Gastrocnemius medialis (tissue), 4 donors: ENCODE data around the gene AHCTF1. TPM values are rescaled to one million over a fixed set of nuclear protein-coding genes. Genes with fewer than 3 reads are reported as not detected.
"Not testable (repeated sequence)": the region's sequence is repeated elsewhere in the genome, so short reads cannot be mapped to it uniquely, and the experiment has no call there.

ENCODE experiments used
- ATAC-seq, 2 donors: fragments of 150-250 bp; one replicate each; pipeline ENCODE4 v1.9.1; 2016
- DNase-seq, 2 donors: peaks; one replicate each; pipeline ENCODE4 v3.0.0-alpha.2; 2019
- H3K27ac ChIP-seq, 4 donors: fragments of 200-600 bp; sonication (generic); 1 replicate in 1 of 4; 2 replicates in 3 of 4; pipeline ENCODE4 v1.5.1; 2016 to 2018; ENCODE audit warnings: mild to moderate bottlenecking in 2 of 4, moderate library complexity in 1 of 4
- H3K27me3 ChIP-seq, 3 donors: fragments of 200-600 bp; sonication (generic) in 2 of 3; 1 replicate in 1 of 3; 2 replicates in 2 of 3; pipeline versions ENCODE4 v1.5.1 to v1.6.0; 2016 to 2019; ENCODE audit warnings: mild to moderate bottlenecking in 1 of 3, moderate library complexity in 1 of 3
- H3K36me3 ChIP-seq, 2 donors: fragments of 200-600 bp; sonication (generic) in 1 of 2; one replicate each; pipeline ENCODE4 v1.5.1; 2017 to 2018
- H3K4me1 ChIP-seq, 2 donors: fragments of 200-600 bp; sonication (generic) in 1 of 2; one replicate each; pipeline ENCODE4 v1.5.1; 2016 to 2017; ENCODE audit warnings: mild to moderate bottlenecking in 2 of 2
- H3K4me3 ChIP-seq, 4 donors: fragments of 200-600 bp; sonication (generic) in 3 of 4; 1 replicate in 1 of 4; 2 replicates in 3 of 4; pipeline ENCODE4 v1.5.1; 2016 to 2019; ENCODE audit warnings: mild to moderate bottlenecking in 2 of 4
- H3K9me3 ChIP-seq, 3 donors: fragments of 200-600 bp; sonication (generic) in 2 of 3; 1 replicate in 1 of 3; 2 replicates in 2 of 3; pipeline ENCODE4 v1.5.1; 2016 to 2019
- CTCF ChIP-seq, 5 experiments: fragments of 450-650 bp in 3 of 5; fragments of 200-600 bp in 2 of 5; sonication (generic) in 2 of 5; IDR thresholded peaks in 4 of 5; conservative IDR thresholded peaks in 1 of 5; 1 replicate in 4 of 5; 2 replicates in 1 of 5; pipeline ENCODE4 v1.5.1; 2016 to 2019; ENCODE audit warnings: antibody characterized with exemption in 5 of 5, mild to moderate bottlenecking in 3 of 5, moderate library complexity in 3 of 5
- POLR2A ChIP-seq, 2 donors: fragments of 450-650 bp; IDR thresholded peaks; one replicate each; pipeline ENCODE4 v1.6.1; 2017; ENCODE audit warnings: antibody characterized with exemption in 2 of 2, mild to moderate bottlenecking in 2 of 2, moderate library complexity in 2 of 2
- in situ Hi-C, 4 donors: fragments of 200-750 bp; cut with MboI; loops; one replicate each; pipeline versions ENCODE4 v1.15.0 to v1.8.0; 2017; ENCODE audit warnings: low sequenced_read_pairs in 4 of 4
- intact Hi-C: fragments of 100-400 bp; cut with DNase I; formaldehyde crosslinking; loops from one replicate; pipeline ENCODE4 v1.15.1; 2023; ENCODE audit warnings: low total_unique reads
- total RNA-seq, 4 donors: library from RNA; depleted of rRNA; stranded (reverse); fragments of >200 nt; gene quantifications; one replicate each; pipeline versions ENCODE4 v1.1.0 to v1.2.3, GENCODE V29; 2016

AHCTF1 gene
- total RNA-seq, 4 donors from 2014 or later, result 21.7 to 28.5 (median 24.7) TPM

- H3K27ac ChIP-seq, result no peak overlapping the region
- H3K4me1 ChIP-seq, result no peaks in the 10 kb centered on the region
- DNase-seq (no peak), ATAC-seq (no peak)
- no peaks in the 10 kb centered on the region for H3K9me3 ChIP-seq
- no peak overlapping the region for H3K4me3 ChIP-seq
- in situ Hi-C loops (no loop called here), intact Hi-C loops (no loop called here)
- TF ChIP-seq CTCF (IDR thresholded peaks at IDR 0.05 in 4 of 5, conservative IDR thresholded peaks at IDR 0.05 in 1 of 5) (no peak), POLR2A (IDR thresholded peaks at IDR 0.05) (no peak)
- H3K36me3 ChIP-seq, result peaks cover 5 to 88% of the 10 kb centered on the region in 2 donors
- H3K27me3 ChIP-seq, result no peaks in the 10 kb centered on the region
These were observed 40.6 kb downstream of the AHCTF1 start for GRCh38 chr1:246891105-246891504.

DNA sequence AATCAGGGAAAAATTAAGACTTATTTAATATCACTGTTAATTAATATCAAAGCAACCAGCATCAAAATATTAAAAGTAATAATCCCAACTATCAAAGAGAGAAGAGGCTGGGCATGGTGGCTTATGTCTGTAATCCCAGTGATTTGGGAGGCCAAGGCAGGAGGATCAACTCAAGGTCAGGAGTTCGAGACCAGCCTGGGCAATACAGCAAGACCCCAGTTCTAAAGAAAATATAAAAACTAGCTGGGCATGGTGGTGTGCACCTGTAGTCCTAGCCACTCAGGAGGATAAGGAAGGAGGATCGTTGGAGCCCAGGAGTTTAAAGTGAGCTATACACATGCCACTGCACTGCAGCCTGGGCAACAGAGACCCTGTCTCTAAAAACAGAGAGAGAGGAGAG is 43.2 kb downstream of the AHCTF1 start:
- TF ChIP-seq POLR2A (IDR thresholded peaks at IDR 0.05) (no peak), CTCF (IDR thresholded peaks at IDR 0.05 in 4 of 5, conservative IDR thresholded peaks at IDR 0.05 in 1 of 5) (no peak)
- Histone ChIP-seq H3K36me3 (peaks cover 2 to 77% of the 10 kb centered on the region in 2 donors), H3K4me1 (no peaks in the 10 kb centered on the region), H3K27me3 (no peaks in the 10 kb centered on the region), H3K9me3 (no peaks in the 10 kb centered on the region), H3K27ac (no peak overlapping the region), H3K4me3 (no peak overlapping the region)
- DNase-seq (no peak), ATAC-seq (no peak)
- in situ Hi-C loops, result no loop called here
- intact Hi-C loops, result no loop called here

GRCh38 chr1:246885389-246885788 is 46.4 kb downstream of the AHCTF1 start:
- H3K4me1 ChIP-seq, DNase-seq, H3K9me3 ChIP-seq, in situ Hi-C loops, H3K27me3 ChIP-seq, H3K27ac ChIP-seq, intact Hi-C loops, H3K4me3 ChIP-seq, ATAC-seq: not testable (repeated sequence)
- peaks cover 2 to 61% of the 10 kb centered on the region in 2 donors for H3K36me3 ChIP-seq

DNA sequence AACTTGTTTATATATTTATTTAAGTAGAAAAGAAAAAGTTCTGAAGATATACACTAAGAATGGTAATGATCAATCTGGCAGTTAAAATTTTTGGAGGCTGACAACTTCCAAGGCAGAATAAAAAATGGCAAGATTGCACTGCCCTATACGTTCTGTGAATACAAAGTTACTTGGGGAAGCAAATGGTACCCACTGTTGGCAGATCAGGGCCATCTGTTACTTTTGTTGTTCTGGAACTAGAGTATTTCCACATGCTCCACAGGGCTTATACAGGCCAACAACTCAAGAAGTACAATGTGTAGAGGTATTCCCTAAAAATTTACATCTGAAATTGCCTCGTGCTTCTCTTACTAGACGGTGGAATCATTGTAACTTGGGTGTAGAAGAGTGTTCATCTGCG is 53.2 kb downstream of the AHCTF1 start:
- Histone ChIP-seq H3K4me3 (no peak overlapping the region), H3K9me3 (no peaks in the 10 kb centered on the region), H3K4me1 (no peaks in the 10 kb centered on the region), H3K27me3 (no peaks in the 10 kb centered on the region), H3K27ac (no peak overlapping the region), H3K36me3 (peaks cover 0 to 43% of the 10 kb centered on the region in 2 donors)
- in situ Hi-C loops (no loop called here), intact Hi-C loops (no loop called here)
- no peak for ATAC-seq
- DNase-seq, result no peak
- TF ChIP-seq POLR2A (IDR thresholded peaks at IDR 0.05) (no peak), CTCF (IDR thresholded peaks at IDR 0.05 in 4 of 5, conservative IDR thresholded peaks at IDR 0.05 in 1 of 5) (no peak)

DNA sequence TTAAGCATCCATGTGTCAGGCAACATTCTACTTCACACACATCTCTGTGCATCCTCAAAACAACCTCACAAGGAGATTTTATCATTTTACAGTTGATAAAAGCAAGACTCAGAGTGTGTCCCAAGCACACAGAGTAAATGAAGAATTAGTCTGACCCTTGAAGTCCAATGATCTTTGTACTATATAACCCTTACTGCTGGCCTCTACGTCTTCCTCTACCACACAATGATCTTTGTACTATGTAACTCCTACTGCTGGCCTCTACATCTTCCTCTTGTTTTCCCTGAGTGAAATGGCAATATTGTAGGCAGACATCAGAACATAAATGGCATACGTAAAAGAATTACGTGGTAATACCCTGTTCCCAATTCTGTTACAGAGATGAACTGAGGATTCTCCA is 55.3 kb downstream of the AHCTF1 start:
- in situ Hi-C loops, result no loop called here
- intact Hi-C loops, result no loop called here
- DNase-seq, result no peak
- no peak overlapping the region for H3K4me3 ChIP-seq
- TF ChIP-seq CTCF (IDR thresholded peaks at IDR 0.05 in 4 of 5, conservative IDR thresholded peaks at IDR 0.05 in 1 of 5), result no peak
- no peak for TF ChIP-seq POLR2A (IDR thresholded peaks at IDR 0.05)
- no peak for ATAC-seq
- no peaks in the 10 kb centered on the region for H3K27me3 ChIP-seq
- H3K9me3 ChIP-seq, result no peaks in the 10 kb centered on the region
- H3K4me1 ChIP-seq, result peaks cover 0 to 2% of the 10 kb centered on the region in 2 donors
- H3K36me3 ChIP-seq, result peaks cover 0 to 44% of the 10 kb centered on the region in 2 donors
- no peak overlapping the region for H3K27ac ChIP-seq
